Heart left ventricle (tissue), 16 donors: ENCODE measurements around the gene LPIN1. TPM values are rescaled to one million over a fixed set of nuclear protein-coding genes. Genes with fewer than 3 reads are reported as not detected.

Experiments used
- ATAC-seq, 4 donors: fragments of 200-7000 bp; cut with Tn5 transposase; one replicate each; pipeline ENCODE4 v1.9.1; 2020 to 2022; ENCODE audit warnings: moderate library complexity in 4 of 4, mild to moderate bottlenecking in 3 of 4, moderate number of reproducible peaks in 1 of 4
- DNase-seq, 5 donors: peaks; one replicate each; pipeline ENCODE4 v3.0.0-alpha.2; 2020
- H3K27ac ChIP-seq, 12 donors: fragments of 200-600 bp; sonication (generic) in 4 of 12; one replicate each; pipeline versions ENCODE4 v1.5.0 to v1.8.0; 2016 to 2022; ENCODE audit warnings: mild to moderate bottlenecking in 2 of 12
- H3K27me3 ChIP-seq, 9 donors: fragments of 200-600 bp; sonication (generic) in 2 of 9; one replicate each; pipeline versions ENCODE4 v1.5.1 to v1.8.0; 2016 to 2022; ENCODE audit warnings: mild to moderate bottlenecking in 3 of 9
- H3K36me3 ChIP-seq, 9 donors: fragments of 200-600 bp; sonication (generic) in 2 of 9; one replicate each; pipeline versions ENCODE4 v1.5.0 to v1.8.0; 2018 to 2022; ENCODE audit warnings: mild to moderate bottlenecking in 2 of 9
- H3K4me1 ChIP-seq, 12 donors: fragments of 200-600 bp; sonication (generic) in 4 of 12; one replicate each; pipeline versions ENCODE4 v1.5.0 to v1.8.0; 2016 to 2022; ENCODE audit warnings: mild to moderate bottlenecking in 3 of 12
- H3K4me3 ChIP-seq, 12 donors: fragments of 200-600 bp; sonication (generic) in 4 of 12; one replicate each; pipeline versions ENCODE4 v1.5.0 to v1.8.0; 2017 to 2022; ENCODE audit warnings: mild to moderate bottlenecking in 9 of 12, moderate library complexity in 4 of 12
- H3K9me3 ChIP-seq, 12 donors: fragments of 200-600 bp; sonication (generic) in 4 of 12; one replicate each; pipeline versions ENCODE4 v1.5.0 to v1.8.0; 2016 to 2022; ENCODE audit warnings: mild to moderate bottlenecking in 1 of 12
- CTCF ChIP-seq, 12 donors: fragments of 200-600 bp; sonication (generic) in 4 of 12; IDR thresholded peaks; one replicate each; pipeline versions ENCODE4 v1.5.0 to v1.8.0; 2018 to 2022; ENCODE audit warnings: antibody characterized with exemption in 12 of 12, mild to moderate bottlenecking in 5 of 12
- POLR2A ChIP-seq, 2 donors: fragments of 450-650 bp; IDR thresholded peaks; one replicate each; pipeline ENCODE4 v1.6.1; 2017; ENCODE audit warnings: antibody characterized with exemption in 2 of 2, mild to moderate bottlenecking in 2 of 2, moderate library complexity in 2 of 2
- WGBS, 4 donors: extraction: QIAGEN DNeasy Blood & Tissue Kit in 2 of 4; methylation state at CpG; one replicate each; pipeline versions ENCODE4 v1.1.5 to v1.1.7; 2013 to 2018; 5-methylcytosine and 5-hydroxymethylcytosine counted together
- intact Hi-C, 10 donors: fragments of 100-400 bp; cut with DNase I; formaldehyde crosslinking; loops; one replicate each; pipeline versions ENCODE4 v1.11.1 to v1.14.2; 2022
- polyA plus RNA-seq, 2 donors: library from polyadenylated mRNA; stranded (reverse); fragments of 200-250 nt; gene quantifications; one replicate each; pipeline ENCODE4 v1.2.3, GENCODE V29; 2013
- total RNA-seq, 9 donors: library from RNA; depleted of rRNA in 2 of 9; stranded (reverse); fragments of >200 nt in 2 of 9; fragmentation: NEBNext Ultra II Directional in 3 of 9; extraction: Animal tissue kit (Norgen Biotek cat#: 25700) in 3 of 9; gene quantifications; one replicate each; pipeline versions ENCODE4 v1.1.0 to v1.2.4, GENCODE V29; 2016 to 2023
- donor health status: ischemic (EF 13 %, LVEDD 7.1; RV severe dilation, severe dysfunction).
- donor health status: healthy with polysubstance abuse.
- donor health status: DM: no; HTN: yes; CAD: no.
- donor health status: DM: no; HTN: no; CAD: no.
- donor health status: ischemic (EF 25% LVEDD 6.9; RV normal size, moderate dysfunction).
- donor health status: ischemic (EF 25% LVEDD 5.7; RV mildly dilated, moderate dysfunction).
- donor health status: healthy.
- donor health status: DM: yes; HTN: yes; CAD: no.
- donor health status: ischemic (EF 35%, LVEDD 5.7; RV mildly dilated, moderate dysfunction).
- donor health status: nonischemic (EF 11% LVEDD 7.7; RV severe dilation, severe dysfunction).
- donor health status: DM: yes; HTN: yes; CAD: no.
- donor health status: PGD.
- donor health status: ischemic (EF 29% LVEDD 5.4; RV normal size, mild dysfunction).
- donor health status: nonischemic (EF 23%, LVEDD 6.1; RV moderate dilation, normal function).

The LPIN1 gene
- total and polyA plus RNA-seq, 11 donors: 15.0 to 57.1 (median 43.8) TPM

GRCh38 chr2:11748018-11748860 is 1.8 kb downstream of the LPIN1 start:
- ATAC-seq (no peak), DNase-seq (no peak)
- Histone ChIP-seq H3K27me3 (no peaks in the 10 kb centered on the region), H3K4me1 (peaks cover 10 to 84% (median 42%) of the 10 kb centered on the region in 12 donors), H3K4me3 (peak overlapping the region in 6 of 12 donors; percentile 66 to 95 (median 84)), H3K27ac (peak overlapping the region in 1 of 12 donors; percentile 20), H3K9me3 (no peaks in the 10 kb centered on the region), H3K36me3 (no peaks in the 10 kb centered on the region)
- intact Hi-C loops: loop anchor here in 3 of 10 donors (5.0 kb wide), 2 partner anchors 51 to 56 kb away; no protein-coding TSS in a partner anchor
- 78 to 81% (median 79%) methylated on average over 19 of the region's 19 CpGs for WGBS, 4 donors
- TF ChIP-seq POLR2A (IDR thresholded peaks at IDR 0.05) (no peak), CTCF (IDR thresholded peaks at IDR 0.05) (no peak)

GRCh38 chr2:11748861-11749645 is 2.6 kb downstream of the LPIN1 start:
- TF ChIP-seq POLR2A (IDR thresholded peaks at IDR 0.05) (no peak), CTCF (IDR thresholded peaks at IDR 0.05) (no peak)
- Histone ChIP-seq H3K4me1 (peaks cover 10 to 84% (median 48%) of the 10 kb centered on the region in 12 donors), H3K27me3 (no peaks in the 10 kb centered on the region), H3K27ac (peak overlapping the region in 1 of 12 donors; percentile 63), H3K36me3 (no peaks in the 10 kb centered on the region), H3K4me3 (no peak overlapping the region), H3K9me3 (no peaks in the 10 kb centered on the region)
- ATAC-seq (no peak), DNase-seq (no peak)
- intact Hi-C loops: loop anchor here in 3 of 10 donors (5.0 kb wide), 2 partner anchors 52 to 57 kb away; no protein-coding TSS in a partner anchor
- 84 to 89% (median 87%) methylated on average over 13 of the region's 13 CpGs for WGBS, 4 donors

- 73 to 78% (median 75%) methylated on average over 13 of the region's 13 CpGs for WGBS, 4 donors
- intact Hi-C loops: loop anchor here in 3 of 10 donors (5.0 kb wide), 2 partner anchors 52 to 57 kb away; no protein-coding TSS in a partner anchor
- peaks cover 10 to 84% (median 51%) of the 10 kb centered on the region in 12 donors for H3K4me1 ChIP-seq
- no peaks in the 10 kb centered on the region for H3K27me3 ChIP-seq
- no peaks in the 10 kb centered on the region for H3K36me3 ChIP-seq
- no peaks in the 10 kb centered on the region for H3K9me3 ChIP-seq
- TF ChIP-seq CTCF (IDR thresholded peaks at IDR 0.05) (no peak), POLR2A (IDR thresholded peaks at IDR 0.05) (no peak)
- H3K4me3 ChIP-seq: no peak overlapping the region
- ATAC-seq (no peak), DNase-seq (no peak)
- H3K27ac ChIP-seq: peak overlapping the region in 2 of 12 donors; percentile 42 to 63
Measured at GRCh38 chr2:11749646-11750349, 3.4 kb downstream of the LPIN1 start.
